SIG-M5 (cell line): ENCODE results near the gene HHAT.

Experiments
- DNase-seq: peaks from one replicate; lab custom pipeline; 2025; lab: John Stamatoyannopoulos, UW

HHAT gene

DNA sequence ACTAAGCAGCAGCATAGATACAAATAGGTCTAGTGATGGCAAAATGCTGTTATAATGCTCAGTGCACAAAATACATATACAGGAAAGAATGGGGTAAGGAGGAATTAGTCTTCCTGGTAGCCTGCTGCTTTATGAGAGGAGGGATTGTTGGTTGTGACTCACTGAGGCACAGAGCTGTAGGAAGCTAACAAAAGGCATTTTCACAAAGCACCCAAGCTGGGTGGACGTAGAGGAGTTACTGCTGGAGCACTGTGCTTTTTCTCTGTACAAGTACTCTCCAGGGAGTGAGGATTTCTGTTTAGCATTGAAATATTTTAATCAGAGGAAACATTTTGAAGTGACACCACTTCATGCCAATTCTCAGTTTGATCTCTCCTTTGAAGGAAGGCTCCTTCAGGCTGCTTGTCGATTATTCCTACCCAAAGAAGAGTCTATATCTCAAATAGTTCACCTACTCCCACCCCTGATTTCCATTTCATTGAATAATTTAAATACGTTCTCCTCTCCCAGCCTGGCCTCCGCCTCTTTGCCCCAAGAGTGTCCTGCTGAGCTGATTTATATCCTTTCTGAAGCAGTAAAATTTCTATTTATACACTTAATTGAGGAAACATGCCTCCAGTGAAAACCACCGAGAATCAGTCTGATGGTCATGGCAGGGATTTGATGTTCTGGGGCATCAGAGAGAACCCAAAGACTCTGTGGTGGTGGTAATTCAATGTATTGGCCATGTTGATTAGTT is 271.9 kb downstream of the HHAT start:
- no peak for DNase-seq

DNA sequence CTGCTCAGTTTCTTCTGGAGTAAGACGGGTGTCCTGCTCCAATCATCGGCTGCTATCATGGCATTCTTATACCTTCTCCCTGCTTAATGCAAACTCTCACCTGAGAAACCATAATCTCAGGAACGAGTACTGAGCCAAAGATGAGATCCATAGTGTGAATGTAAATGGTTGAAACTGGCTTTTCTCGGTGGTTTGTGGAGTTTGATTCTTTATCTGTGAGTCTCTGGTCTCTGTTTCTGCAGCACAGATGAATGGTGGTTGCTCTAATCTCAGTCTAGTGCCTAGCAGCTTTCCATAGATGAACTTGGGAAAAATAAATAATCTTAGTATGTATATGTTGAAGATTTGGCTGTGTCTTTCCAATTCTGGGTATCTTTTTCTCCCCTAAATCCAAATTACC is 274.4 kb downstream of the HHAT start:
- DNase-seq: no peak

DNA sequence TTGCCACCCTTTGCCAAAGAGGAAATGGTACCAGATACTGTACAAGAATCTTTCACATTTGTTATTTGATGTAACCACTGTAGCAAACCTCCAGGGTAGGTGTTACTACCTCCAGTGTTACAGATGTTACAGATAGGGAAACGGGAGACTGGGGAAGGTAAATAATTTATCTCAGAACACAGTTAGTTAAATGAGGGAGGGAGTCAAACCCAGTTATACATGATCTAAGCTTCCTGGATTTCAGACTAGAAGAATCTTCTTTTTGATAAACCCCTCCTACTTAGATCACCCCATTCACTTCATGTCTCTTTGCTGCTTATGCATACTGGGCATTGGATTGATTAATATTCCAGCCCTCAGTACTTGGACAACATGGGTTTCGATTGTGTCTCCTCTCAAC is 276.4 kb downstream of the HHAT start:
- no peak for DNase-seq

- no peak for DNase-seq
These were observed 278.7 kb downstream of the HHAT start for GRCh38 chr1:210607361-210607760.

- no peak for DNase-seq
These were observed 280.1 kb downstream of the HHAT start for GRCh38 chr1:210608767-210609166.

DNA sequence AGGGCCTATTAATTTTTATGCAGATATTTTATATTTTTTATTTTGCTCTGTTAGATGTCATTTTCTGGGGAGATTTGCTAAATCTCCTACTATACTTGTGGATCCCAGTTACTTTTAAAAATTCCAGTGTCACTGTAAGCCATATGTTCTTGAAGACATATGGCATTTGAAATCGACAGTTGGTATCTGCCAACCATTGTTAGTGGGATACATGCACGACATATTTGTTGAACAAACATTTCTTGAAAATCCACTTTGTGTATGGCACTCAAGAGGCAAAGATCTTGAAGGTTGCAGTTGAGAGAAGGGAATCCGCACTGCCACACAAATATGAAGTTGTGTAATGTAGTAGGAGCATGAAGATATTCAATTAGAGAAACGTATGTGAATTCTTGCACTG is 287.7 kb downstream of the HHAT start:
- no peak for DNase-seq

DNA sequence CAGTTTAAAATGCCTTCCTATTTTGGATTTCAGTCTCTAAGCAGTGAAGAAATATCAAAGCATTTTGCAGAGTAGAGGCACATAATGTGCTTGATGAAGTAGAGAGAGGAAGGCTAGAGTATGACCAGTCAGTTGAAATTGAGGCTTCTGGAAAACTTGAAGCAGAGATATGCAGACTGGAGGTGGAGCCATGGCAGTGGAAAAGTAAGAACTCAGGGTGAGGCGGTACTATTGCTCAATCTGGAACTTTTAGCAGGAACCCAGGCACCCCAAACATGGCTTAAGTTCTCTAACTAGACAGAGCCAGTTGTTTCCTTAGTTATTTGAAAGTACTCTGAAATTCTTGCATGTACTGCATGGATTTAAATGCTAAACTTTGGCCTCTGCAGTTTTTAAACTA is 288.6 kb downstream of the HHAT start:
- no peak for DNase-seq

DNA sequence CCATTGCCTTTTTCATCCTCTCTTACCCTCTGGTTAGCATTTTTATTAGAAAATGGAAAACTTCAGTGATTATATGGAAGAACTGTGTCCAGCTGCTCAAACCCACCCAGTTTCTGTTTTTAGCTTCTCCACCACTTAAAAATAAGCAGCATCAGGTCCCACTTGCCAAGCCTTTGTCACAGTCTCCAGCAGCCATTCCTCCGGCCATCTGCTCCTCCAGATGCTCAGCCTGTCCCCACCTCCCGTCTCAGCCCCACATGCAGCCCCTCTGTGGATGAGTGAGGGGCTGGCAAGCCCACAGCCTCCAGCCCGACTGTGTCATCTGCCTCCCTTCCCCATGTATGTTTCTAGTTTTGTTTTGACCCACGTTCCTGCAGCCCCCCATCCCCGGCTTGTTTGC is 289.7 kb downstream of the HHAT start:
- no peak for DNase-seq

DNA sequence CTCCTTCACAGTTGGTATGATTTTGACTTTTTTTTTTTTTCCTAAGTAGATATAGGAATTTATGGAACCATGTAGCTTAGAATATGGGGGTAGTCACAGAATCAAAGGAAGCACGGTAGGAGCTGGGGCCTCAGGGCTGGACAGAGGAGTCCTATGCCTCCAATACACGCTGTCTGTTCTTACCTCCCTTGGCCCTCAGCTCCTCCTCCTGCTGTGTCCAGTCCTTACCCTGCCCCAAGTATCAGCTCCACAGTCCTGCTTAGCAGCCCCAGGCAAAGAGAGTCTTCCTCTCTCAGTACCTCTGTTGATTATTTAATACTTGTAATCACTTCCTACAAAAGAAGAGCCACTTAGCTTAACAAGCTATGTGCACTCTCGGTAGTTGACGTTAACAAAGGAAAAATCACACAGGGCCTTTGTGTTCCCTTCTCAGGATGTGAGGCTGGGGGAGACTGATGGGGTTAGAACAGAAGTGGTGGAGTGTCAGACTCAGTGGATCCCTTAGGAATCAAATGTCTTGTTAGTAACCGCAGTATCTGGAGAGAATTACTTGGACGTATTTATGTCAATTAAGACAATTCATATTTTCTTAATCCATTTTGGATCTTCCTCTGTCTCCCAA is 292.3 kb downstream of the HHAT start:
- DNase-seq: no peak

DNA sequence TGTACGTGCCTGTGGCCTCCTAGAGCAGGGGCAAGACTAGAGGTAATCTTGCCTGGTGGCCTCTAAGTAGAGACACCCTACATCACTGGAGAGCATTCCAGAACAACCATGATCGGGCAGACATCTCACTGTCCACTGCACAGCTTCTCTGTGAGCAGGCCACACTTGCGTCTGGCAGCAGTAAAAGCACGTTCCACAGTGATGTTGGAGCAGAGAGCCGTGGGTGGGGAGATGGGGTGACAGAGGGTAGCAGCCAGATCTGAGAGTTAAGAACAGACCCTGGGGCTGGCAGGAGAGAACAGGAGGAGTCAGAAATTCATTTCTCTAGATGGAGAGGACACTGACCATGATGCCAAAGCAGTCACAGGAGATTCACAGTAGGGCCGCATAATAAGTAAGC is 293.0 kb downstream of the HHAT start:
- no peak for DNase-seq

GRCh38 chr1:210624722-210625121 is 296.0 kb downstream of the HHAT start:
- DNase-seq: no peak

- no peak for DNase-seq
These were observed 297.0 kb downstream of the HHAT start for GRCh38 chr1:210625715-210626114.

DNA sequence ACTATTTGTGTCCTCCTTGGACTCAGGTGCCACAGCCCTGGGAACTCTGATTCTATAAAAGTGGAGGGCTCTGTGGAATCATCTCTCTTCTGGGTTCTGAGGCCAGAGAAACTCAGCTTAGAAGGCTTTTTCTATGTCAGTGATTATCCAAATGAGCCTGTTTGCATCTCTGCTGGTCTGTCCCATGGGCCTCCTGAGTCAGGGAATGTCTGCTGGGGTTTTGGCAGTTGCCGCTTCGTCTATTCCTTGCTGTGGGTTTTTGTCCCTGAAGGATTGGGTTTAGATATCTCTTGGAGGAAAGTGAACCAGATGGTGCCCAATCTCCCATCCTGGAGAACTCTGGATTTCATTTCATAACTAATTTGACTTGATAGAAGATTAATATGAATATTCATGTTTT is 297.6 kb downstream of the HHAT start:
- no peak for DNase-seq

DNA sequence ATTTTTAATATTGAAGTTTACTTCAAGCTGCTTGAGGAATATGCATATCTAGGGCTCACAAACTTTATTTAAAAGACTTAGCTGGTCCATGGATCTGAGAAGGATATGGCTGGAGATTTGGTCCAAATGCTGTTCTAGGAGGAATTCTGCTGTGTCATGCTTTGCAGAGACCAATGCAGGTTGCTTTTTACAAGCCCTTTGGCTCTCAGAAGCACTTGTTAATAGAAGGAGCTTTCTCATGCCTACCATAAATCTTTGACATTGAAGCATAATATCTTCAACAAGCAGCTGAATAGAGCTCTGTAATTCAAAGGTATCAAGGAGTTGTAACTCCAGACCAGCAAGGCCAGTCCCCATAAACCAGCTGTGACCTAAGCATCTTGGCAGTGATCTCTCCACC is 299.1 kb downstream of the HHAT start:
- DNase-seq: no peak

GRCh38 chr1:210629276-210629675 is 300.6 kb downstream of the HHAT start:
- no peak for DNase-seq

DNA sequence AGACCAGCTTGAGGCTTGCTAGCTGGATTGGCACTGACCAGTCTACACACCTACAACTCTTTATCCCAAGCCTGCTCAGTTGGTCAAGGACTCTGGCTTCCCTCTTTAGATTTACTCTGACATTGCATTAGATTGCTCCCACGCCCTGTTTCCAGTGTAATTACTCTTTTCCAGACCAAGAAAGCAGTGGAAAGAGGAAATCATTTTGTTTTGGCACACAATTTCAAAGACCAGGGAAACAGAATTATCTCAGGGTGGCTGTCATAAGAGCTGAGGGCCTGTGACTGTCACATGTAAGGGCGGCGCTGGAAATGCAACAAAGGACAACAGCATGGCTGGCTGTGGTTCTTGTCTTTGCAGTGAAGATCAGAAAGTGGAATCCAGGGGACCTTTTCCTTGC is 302.7 kb downstream of the HHAT start:
- no peak for DNase-seq

GRCh38 chr1:210633140-210633539 is 304.4 kb downstream of the HHAT start:
- DNase-seq: no peak

- no peak for DNase-seq
These were observed 304.9 kb downstream of the HHAT start for GRCh38 chr1:210633636-210634035.

- DNase-seq: no peak
These were observed 306.4 kb downstream of the HHAT start for GRCh38 chr1:210635108-210635507.

GRCh38 chr1:210641582-210641981 is 312.9 kb downstream of the HHAT start:
- DNase-seq: no peak

- DNase-seq: no peak
These were observed 317.0 kb downstream of the HHAT start for GRCh38 chr1:210645582-210646257.

DNA sequence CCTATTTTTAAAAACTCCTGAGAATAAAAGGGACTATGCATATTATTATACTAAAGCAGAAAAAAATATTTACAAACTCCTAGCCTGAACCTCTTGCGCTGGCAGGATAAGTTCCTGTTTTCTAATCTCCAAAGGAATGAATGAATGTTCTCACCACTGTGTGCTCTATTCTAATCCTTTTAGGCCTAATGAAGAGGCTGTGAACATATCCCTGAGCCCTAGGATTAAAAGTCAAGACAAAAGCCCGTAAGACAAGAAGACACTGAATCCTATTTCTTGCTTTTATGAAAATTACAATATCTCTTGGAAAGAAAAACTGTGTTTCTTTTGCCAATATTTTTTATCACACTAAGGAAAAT is 317.5 kb downstream of the HHAT start:
- no peak for DNase-seq
